ENCODE data around the gene PCNX1.
A peak's percentile ranks its signal among the peaks of the same experiment; 100 is the strongest.
"Not testable (repeated sequence)": the region's sequence is repeated elsewhere in the genome, so short reads cannot be mapped to it uniquely, and the experiment has no call there.

The PCNX1 gene

DNA sequence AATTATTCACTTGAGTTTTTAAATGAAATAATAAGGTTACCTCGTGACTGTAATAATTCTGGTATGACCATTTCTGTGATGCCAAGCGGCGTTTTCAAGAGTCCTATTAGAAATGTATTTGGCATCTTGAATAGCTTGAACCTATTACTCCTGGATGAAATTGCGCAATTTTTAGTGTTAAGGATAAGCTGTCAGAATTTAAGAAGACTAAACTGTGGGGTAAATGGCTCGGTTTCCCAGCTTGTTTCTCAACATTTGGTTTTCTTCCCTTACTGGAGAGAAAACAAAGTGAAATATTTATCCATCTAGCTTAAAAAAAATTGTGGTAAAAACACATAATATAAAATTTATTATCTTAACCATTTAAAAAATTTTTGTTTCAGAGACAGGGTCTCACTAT, 26.8 kb downstream of the PCNX1 start:
- H2BK15ac ChIP-seq (ENCODE audit: low read depth, poor library complexity, severe bottlenecking) = no peak overlapping the region
- no peak overlapping the region for H2AK5ac ChIP-seq (ENCODE audit: low read length, severe bottlenecking)
- H2AFZ ChIP-seq (ENCODE audit: low read depth, low read length) = no peak overlapping the region
- no peaks in the 10 kb centered on the region for H3K36me3 ChIP-seq (ENCODE audit: control insufficient read depth in 1 of 2, insufficient read depth in 2 of 2, low read depth in 1 of 2, low read length in 2 of 2)
- H3K4me2 ChIP-seq (ENCODE audit: low read length, poor library complexity, severe bottlenecking) = no peak overlapping the region
- H3K4me1 ChIP-seq (ENCODE audit: control insufficient read depth, insufficient read depth, low read depth, low read length) = peaks cover 4% of the 10 kb centered on the region
- peaks cover 2% of the 10 kb centered on the region for H3K79me1 ChIP-seq (replicated peaks; ENCODE audit: low read length, poor library complexity, severe bottlenecking)
- H2BK12ac ChIP-seq (ENCODE audit: low read length in 2 of 2) = no peak overlapping the region
- H3K27me3 ChIP-seq (ENCODE audit: control insufficient read depth in 1 of 2, insufficient read depth in 1 of 2, low read length in 2 of 2) = no peaks in the 10 kb centered on the region
- H2BK5ac ChIP-seq (ENCODE audit: low read depth, low read length, poor library complexity, severe bottlenecking) = no peak overlapping the region
- peak overlapping the region; percentile 73 for H3K9ac ChIP-seq (ENCODE audit: low read length)
- H3K4me3 ChIP-seq (ENCODE audit: insufficient read depth in 1 of 2, low read depth in 1 of 2, low read length in 2 of 2) = peak overlapping the region in 1 of 2 experiments; percentile 54
- H2BK120ac ChIP-seq (ENCODE audit: low read depth, low read length) = no peak overlapping the region
- 89% methylated on average over 5 of the region's 5 CpGs for WGBS
- no peak overlapping the region for H3K23ac ChIP-seq (ENCODE audit: low read length in 2 of 2)
- H4K91ac ChIP-seq (ENCODE audit: low read length) = no peak overlapping the region
- no peak overlapping the region for H4K8ac ChIP-seq (ENCODE audit: low read length)
- H3K9me3 ChIP-seq (ENCODE audit: control insufficient read depth, low read length) = no peaks in the 10 kb centered on the region
- H3K4ac ChIP-seq (ENCODE audit: low read depth in 1 of 2, low read length in 2 of 2) = no peak overlapping the region
- no peak for DNase-seq
- H3K14ac ChIP-seq (ENCODE audit: low read length in 2 of 2) = no peak overlapping the region
- H3K18ac ChIP-seq (ENCODE audit: low read depth in 1 of 2, low read length in 2 of 2) = no peak overlapping the region
- H3K27ac ChIP-seq (ENCODE audit: low read length, poor library complexity, severe bottlenecking) = peak overlapping the region; percentile 41

DNA sequence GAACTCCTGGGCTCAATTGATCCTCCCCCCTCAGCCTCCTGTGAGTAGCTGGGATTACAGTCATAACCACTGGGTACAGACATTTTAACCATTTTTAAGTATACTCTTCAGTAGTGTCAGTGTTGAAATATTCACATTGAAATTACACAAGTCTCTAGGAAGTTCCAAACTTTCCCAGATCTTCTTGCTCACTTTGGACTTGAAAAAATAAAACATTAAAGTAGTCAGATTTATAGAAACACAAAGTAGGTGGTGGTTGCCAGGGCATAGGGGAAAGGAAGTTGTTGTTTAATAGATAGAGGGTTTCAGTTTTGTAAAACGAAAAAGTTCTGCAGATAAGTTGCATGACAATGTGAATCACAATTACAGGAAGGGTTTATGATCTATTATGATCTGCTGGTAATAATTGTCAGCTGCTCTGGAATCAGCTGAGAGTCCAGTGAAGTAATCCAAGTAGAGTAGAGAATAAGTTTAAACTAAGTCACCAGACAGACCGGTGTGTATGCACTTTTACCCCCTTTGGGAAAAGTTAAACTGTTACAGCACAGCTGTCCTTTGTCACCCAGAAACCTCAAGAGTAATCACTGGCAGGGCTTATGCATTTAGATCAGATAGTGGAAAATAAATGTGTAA, 27.4 kb downstream of the PCNX1 start:
- Histone ChIP-seq H2BK5ac (ENCODE audit: low read depth, low read length, poor library complexity, severe bottlenecking) (no peak overlapping the region), H2BK120ac (ENCODE audit: low read depth, low read length) (no peak overlapping the region), H3K4me3 (ENCODE audit: insufficient read depth in 1 of 2, low read depth in 1 of 2, low read length in 2 of 2) (peak overlapping the region in 1 of 2 experiments; percentile 35), H3K9ac (ENCODE audit: low read length) (peak overlapping the region; percentile 73), H3K27ac (ENCODE audit: low read length, poor library complexity, severe bottlenecking) (peak overlapping the region; percentile 41), H3K36me3 (ENCODE audit: control insufficient read depth in 1 of 2, insufficient read depth in 2 of 2, low read depth in 1 of 2, low read length in 2 of 2) (no peaks in the 10 kb centered on the region), H3K14ac (ENCODE audit: low read length in 2 of 2) (no peak overlapping the region), H3K23ac (ENCODE audit: low read length in 2 of 2) (no peak overlapping the region), H2BK15ac (ENCODE audit: low read depth, poor library complexity, severe bottlenecking) (no peak overlapping the region), H3K4ac (ENCODE audit: low read depth in 1 of 2, low read length in 2 of 2) (no peak overlapping the region), H4K91ac (ENCODE audit: low read length) (no peak overlapping the region), H2AK5ac (ENCODE audit: low read length, severe bottlenecking) (no peak overlapping the region), H3K9me3 (ENCODE audit: control insufficient read depth, low read length) (no peaks in the 10 kb centered on the region), H3K79me1 (replicated peaks; ENCODE audit: low read length, poor library complexity, severe bottlenecking) (peaks cover 2% of the 10 kb centered on the region), H3K18ac (ENCODE audit: low read depth in 1 of 2, low read length in 2 of 2) (no peak overlapping the region), H3K4me2 (ENCODE audit: low read length, poor library complexity, severe bottlenecking) (peak overlapping the region; percentile 39), H2BK12ac (ENCODE audit: low read length in 2 of 2) (no peak overlapping the region), H3K4me1 (ENCODE audit: control insufficient read depth, insufficient read depth, low read depth, low read length) (peaks cover 4% of the 10 kb centered on the region), H3K27me3 (ENCODE audit: control insufficient read depth in 1 of 2, insufficient read depth in 1 of 2, low read length in 2 of 2) (no peaks in the 10 kb centered on the region), H4K8ac (ENCODE audit: low read length) (no peak overlapping the region), H2AFZ (ENCODE audit: low read depth, low read length) (no peak overlapping the region)
- 19% methylated on average over 2 of the region's 2 CpGs for WGBS
- DNase-seq = peak; percentile 86

DNA sequence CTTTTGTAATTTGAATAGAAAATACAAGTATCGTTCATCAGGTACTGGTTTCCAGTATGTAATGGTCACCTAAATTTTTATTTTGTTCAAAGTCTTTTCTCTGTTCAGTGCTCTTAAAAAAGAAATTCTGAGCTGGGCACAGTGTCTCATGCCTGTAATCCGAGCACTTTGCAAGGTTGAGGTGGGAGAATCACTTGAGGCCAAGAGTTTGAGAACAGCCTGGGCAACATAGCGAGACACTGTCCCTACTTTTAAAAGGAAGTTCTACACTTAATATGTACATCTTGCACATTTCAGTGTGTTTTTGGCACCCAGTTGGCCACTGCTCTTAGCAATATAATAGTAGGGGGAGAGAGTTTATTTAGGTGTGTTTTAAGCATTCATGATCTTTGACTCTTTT, 27.9 kb downstream of the PCNX1 start:
- H2AFZ ChIP-seq (ENCODE audit: low read depth, low read length) = no peak overlapping the region
- DNase-seq = no peak
- no peak overlapping the region for H2BK15ac ChIP-seq (ENCODE audit: low read depth, poor library complexity, severe bottlenecking)
- H3K14ac ChIP-seq (ENCODE audit: low read length in 2 of 2) = no peak overlapping the region
- no peak overlapping the region for H4K8ac ChIP-seq (ENCODE audit: low read length)
- H3K9ac ChIP-seq (ENCODE audit: low read length) = peak overlapping the region; percentile 73
- peak overlapping the region in 1 of 2 experiments; percentile 1 for H3K18ac ChIP-seq (ENCODE audit: low read depth in 1 of 2, low read length in 2 of 2)
- H3K79me1 ChIP-seq (replicated peaks; ENCODE audit: low read length, poor library complexity, severe bottlenecking) = peaks cover 2% of the 10 kb centered on the region
- no peaks in the 10 kb centered on the region for H3K9me3 ChIP-seq (ENCODE audit: control insufficient read depth, low read length)
- no peaks in the 10 kb centered on the region for H3K27me3 ChIP-seq (ENCODE audit: control insufficient read depth in 1 of 2, insufficient read depth in 1 of 2, low read length in 2 of 2)
- peak overlapping the region in 1 of 2 experiments; percentile 35 for H3K4me3 ChIP-seq (ENCODE audit: insufficient read depth in 1 of 2, low read depth in 1 of 2, low read length in 2 of 2)
- H3K23ac ChIP-seq (ENCODE audit: low read length in 2 of 2) = no peak overlapping the region
- no peak overlapping the region for H3K4ac ChIP-seq (ENCODE audit: low read depth in 1 of 2, low read length in 2 of 2)
- H2AK5ac ChIP-seq (ENCODE audit: low read length, severe bottlenecking) = no peak overlapping the region
- no peaks in the 10 kb centered on the region for H3K36me3 ChIP-seq (ENCODE audit: control insufficient read depth in 1 of 2, insufficient read depth in 2 of 2, low read depth in 1 of 2, low read length in 2 of 2)
- peak overlapping the region; percentile 33 for H3K27ac ChIP-seq (ENCODE audit: low read length, poor library complexity, severe bottlenecking)
- peaks cover 2% of the 10 kb centered on the region for H3K4me1 ChIP-seq (ENCODE audit: control insufficient read depth, insufficient read depth, low read depth, low read length)
- H2BK120ac ChIP-seq (ENCODE audit: low read depth, low read length) = no peak overlapping the region
- WGBS = 82% methylated on average over 2 of the region's 3 CpGs
- H2BK5ac ChIP-seq (ENCODE audit: low read depth, low read length, poor library complexity, severe bottlenecking) = no peak overlapping the region
- no peak overlapping the region for H3K4me2 ChIP-seq (ENCODE audit: low read length, poor library complexity, severe bottlenecking)
- no peak overlapping the region for H2BK12ac ChIP-seq (ENCODE audit: low read length in 2 of 2)
- H4K91ac ChIP-seq (ENCODE audit: low read length) = no peak overlapping the region

DNA sequence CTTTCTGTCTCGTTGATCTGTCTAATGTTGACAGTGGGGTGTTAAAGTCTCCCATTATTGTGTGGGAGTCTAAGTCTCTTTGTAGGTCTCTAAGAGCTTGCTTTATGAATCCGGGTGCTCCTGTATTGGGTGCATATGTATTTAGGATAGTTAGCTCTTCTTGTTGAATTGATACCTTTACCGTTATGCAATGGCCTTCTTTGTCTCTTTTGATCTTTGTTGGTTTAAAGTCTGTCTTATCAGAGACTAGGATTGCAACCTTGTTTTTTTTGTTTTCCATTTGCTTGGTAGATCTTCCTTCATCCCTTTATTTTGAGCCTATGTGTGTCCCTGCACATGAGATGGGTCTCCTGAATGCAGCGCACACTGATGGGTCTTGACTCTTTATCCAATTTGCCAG, 32.4 kb downstream of the PCNX1 start:
- WGBS = 88% methylated on average over 1 of the region's 4 CpGs
- not testable (repeated sequence) for H2AK5ac ChIP-seq (ENCODE audit: low read length, severe bottlenecking); H2AFZ ChIP-seq (ENCODE audit: low read depth, low read length); H4K8ac ChIP-seq (ENCODE audit: low read length); H4K91ac ChIP-seq (ENCODE audit: low read length); H2BK120ac ChIP-seq (ENCODE audit: low read depth, low read length); DNase-seq; H3K14ac ChIP-seq (ENCODE audit: low read length in 2 of 2); H2BK12ac ChIP-seq (ENCODE audit: low read length in 2 of 2); H3K4me3 ChIP-seq (ENCODE audit: insufficient read depth in 1 of 2, low read depth in 1 of 2, low read length in 2 of 2); H3K4ac ChIP-seq (ENCODE audit: low read depth in 1 of 2, low read length in 2 of 2); H3K9me3 ChIP-seq (ENCODE audit: control insufficient read depth, low read length); H3K23ac ChIP-seq (ENCODE audit: low read length in 2 of 2); H2BK5ac ChIP-seq (ENCODE audit: low read depth, low read length, poor library complexity, severe bottlenecking); H3K27ac ChIP-seq (ENCODE audit: low read length, poor library complexity, severe bottlenecking); H3K4me2 ChIP-seq (ENCODE audit: low read length, poor library complexity, severe bottlenecking); H3K4me1 ChIP-seq (ENCODE audit: control insufficient read depth, insufficient read depth, low read depth, low read length); H2BK15ac ChIP-seq (ENCODE audit: low read depth, poor library complexity, severe bottlenecking); H3K79me1 ChIP-seq (replicated peaks; ENCODE audit: low read length, poor library complexity, severe bottlenecking); H3K27me3 ChIP-seq (ENCODE audit: control insufficient read depth in 1 of 2, insufficient read depth in 1 of 2, low read length in 2 of 2); H3K9ac ChIP-seq (ENCODE audit: low read length); H3K18ac ChIP-seq (ENCODE audit: low read depth in 1 of 2, low read length in 2 of 2)
- peaks cover 4 to 15% of the 10 kb centered on the region in 2 experiments for H3K36me3 ChIP-seq (ENCODE audit: control insufficient read depth in 1 of 2, insufficient read depth in 2 of 2, low read depth in 1 of 2, low read length in 2 of 2)

All from mesenchymal stem cell (in vitro differentiated cells and primary cell).